ENCODE measurements around the gene ADCY5. TPM values are rescaled to one million over a fixed set of nuclear protein-coding genes. Genes with fewer than 3 reads are reported as not detected.
A peak's percentile ranks its signal among the peaks of the same experiment; 100 is the strongest.

The ADCY5 gene
- total RNA-seq, 1 donor from 2014 or later, result 27.8 TPM

GRCh38 chr3:123301331-123302184 lies 147.3 kb downstream of the ADCY5 start:
- DNase-seq (ENCODE audit: low spot score), result no peak

GRCh38 chr3:123300583-123300982 lies 148.3 kb downstream of the ADCY5 start:
- no peak for DNase-seq (ENCODE audit: low spot score)

GRCh38 chr3:123300056-123300455 lies 148.8 kb downstream of the ADCY5 start:
- no peak for DNase-seq (ENCODE audit: low spot score)

- no peak for DNase-seq (ENCODE audit: low spot score)
Measured at GRCh38 chr3:123299581-123299980, 149.3 kb downstream of the ADCY5 start.

GRCh38 chr3:123298903-123299302 lies 150.0 kb downstream of the ADCY5 start:
- no peak for DNase-seq (ENCODE audit: low spot score)

- no peak for DNase-seq (ENCODE audit: low spot score)
Measured at GRCh38 chr3:123297627-123297899, 151.3 kb downstream of the ADCY5 start.

GRCh38 chr3:123296836-123297626 lies 151.9 kb downstream of the ADCY5 start:
- DNase-seq (ENCODE audit: low spot score), result no peak

GRCh38 chr3:123296261-123296660 lies 152.6 kb downstream of the ADCY5 start:
- no peak for DNase-seq (ENCODE audit: low spot score)

- DNase-seq (ENCODE audit: low spot score), result no peak
Measured at GRCh38 chr3:123295901-123296250, 153.0 kb downstream of the ADCY5 start.

- DNase-seq (ENCODE audit: low spot score), result no peak
Measured at GRCh38 chr3:123295171-123295900, 153.6 kb downstream of the ADCY5 start.

- no peak for DNase-seq (ENCODE audit: low spot score)
Measured at GRCh38 chr3:123294296-123294938, 154.5 kb downstream of the ADCY5 start.

GRCh38 chr3:123292321-123293310 lies 156.3 kb downstream of the ADCY5 start:
- no peak for DNase-seq (ENCODE audit: low spot score)

GRCh38 chr3:123291404-123291803 lies 157.5 kb downstream of the ADCY5 start:
- DNase-seq (ENCODE audit: low spot score), result no peak

- peak; percentile 36 for DNase-seq (ENCODE audit: low spot score)
Measured at GRCh38 chr3:123290962-123291361, 157.9 kb downstream of the ADCY5 start.

GRCh38 chr3:123290107-123290930 lies 158.6 kb downstream of the ADCY5 start:
- DNase-seq (ENCODE audit: low spot score), result peak; percentile 34

GRCh38 chr3:123289391-123290106 lies 159.3 kb downstream of the ADCY5 start:
- DNase-seq (ENCODE audit: low spot score), result peak; percentile 26

- DNase-seq (ENCODE audit: low spot score), result no peak
Measured at GRCh38 chr3:123287962-123288302, 161.0 kb downstream of the ADCY5 start.

- DNase-seq (ENCODE audit: low spot score), result peak; percentile 26
Measured at GRCh38 chr3:123287051-123287961, 161.6 kb downstream of the ADCY5 start.

Data from ureter (tissue), 1 donor.